BJ (cell line): ENCODE data around the gene PRKCE. TPM values are rescaled to one million over a fixed set of nuclear protein-coding genes. Genes with fewer than 3 reads are reported as not detected.

ENCODE experiments used
- CTCF ChIA-PET: fragments of 350-600 bp; formaldehyde crosslinking; extraction: SDS; loops from one replicate; lab custom pipeline; 2021; ENCODE audit warnings: antibody characterized with exemption, inconsistent platforms; lab: Yijun Ruan, JAX
- POLR2A ChIA-PET: fragments of 300-600 bp; sonication (Branson Sonifier 250); formaldehyde crosslinking; extraction: SDS; loops from one replicate; lab custom pipeline; 2021; ENCODE audit warnings: antibody characterized with exemption; lab: Charles Lee
- DNase-seq: peaks from one replicate; pipeline ENCODE4 v3.0.0-alpha.2; 2011; ENCODE audit warnings: low read depth
- H3K27me3 ChIP-seq: 2 replicates; pipeline ENCODE4 v1.6.0; 2011; ENCODE audit warnings: low read length; ENCODE audit not compliant: control insufficient read depth, insufficient read depth
- H3K36me3 ChIP-seq: 2 replicates; pipeline ENCODE4 v1.5.1; 2011; ENCODE audit warnings: low read length; ENCODE audit not compliant: control insufficient read depth, insufficient read depth
- H3K4me3 ChIP-seq: 2 replicates; pipeline ENCODE4 v1.5.1; 2011; ENCODE audit warnings: low read depth, mild to moderate bottlenecking, control low read depth, low read length
- polyA plus RNA-seq: library from polyadenylated mRNA; depleted of rRNA; stranded (reverse); fragments of >200 nt; gene quantifications from 2 replicates; pipeline ENCODE4 v1.2.3, GENCODE V29; 2011
- TF ChIP-seq, protein P1 (sequence below): IDR thresholded peaks from 2 replicates; pipeline ENCODE4 v1.5.1; 2011; ENCODE audit warnings: low read depth, mild to moderate bottlenecking, control low read depth, inconsistent platforms, low read length, moderate library complexity; ENCODE audit not compliant: insufficient read depth

Gene PRKCE
- polyA plus RNA-seq, 1 experiment, result 19.7 TPM

DNA sequence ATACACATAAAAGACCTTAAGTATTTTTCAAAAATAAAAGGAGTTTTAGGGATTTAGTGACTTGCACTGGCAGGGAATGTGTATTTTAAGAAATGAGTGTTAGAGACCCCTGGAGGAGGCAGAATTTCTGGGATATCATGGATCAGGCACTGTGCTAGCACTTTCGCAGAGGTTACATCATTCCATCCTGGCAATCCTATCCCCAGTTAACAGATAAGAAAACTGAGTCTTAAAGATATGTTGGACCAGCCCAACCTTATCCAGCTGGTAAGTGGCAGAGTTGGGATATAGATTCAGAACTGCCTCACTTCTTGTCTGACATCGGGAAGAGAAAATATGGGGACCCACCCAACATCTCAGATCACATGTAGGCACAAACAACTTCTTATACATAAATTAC, 485.5 kb downstream of the PRKCE start:
- ChIA-PET CTCF (no interaction called here), POLR2A (no interaction called here)
- Histone ChIP-seq H3K36me3 (no peaks in the 10 kb centered on the region), H3K4me3 (no peak overlapping the region), H3K27me3 (no peaks in the 10 kb centered on the region)
- TF ChIP-seq, protein P1, sequence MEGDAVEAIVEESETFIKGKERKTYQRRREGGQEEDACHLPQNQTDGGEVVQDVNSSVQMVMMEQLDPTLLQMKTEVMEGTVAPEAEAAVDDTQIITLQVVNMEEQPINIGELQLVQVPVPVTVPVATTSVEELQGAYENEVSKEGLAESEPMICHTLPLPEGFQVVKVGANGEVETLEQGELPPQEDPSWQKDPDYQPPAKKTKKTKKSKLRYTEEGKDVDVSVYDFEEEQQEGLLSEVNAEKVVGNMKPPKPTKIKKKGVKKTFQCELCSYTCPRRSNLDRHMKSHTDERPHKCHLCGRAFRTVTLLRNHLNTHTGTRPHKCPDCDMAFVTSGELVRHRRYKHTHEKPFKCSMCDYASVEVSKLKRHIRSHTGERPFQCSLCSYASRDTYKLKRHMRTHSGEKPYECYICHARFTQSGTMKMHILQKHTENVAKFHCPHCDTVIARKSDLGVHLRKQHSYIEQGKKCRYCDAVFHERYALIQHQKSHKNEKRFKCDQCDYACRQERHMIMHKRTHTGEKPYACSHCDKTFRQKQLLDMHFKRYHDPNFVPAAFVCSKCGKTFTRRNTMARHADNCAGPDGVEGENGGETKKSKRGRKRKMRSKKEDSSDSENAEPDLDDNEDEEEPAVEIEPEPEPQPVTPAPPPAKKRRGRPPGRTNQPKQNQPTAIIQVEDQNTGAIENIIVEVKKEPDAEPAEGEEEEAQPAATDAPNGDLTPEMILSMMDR, result no peak
- DNase-seq, result no peak

DNA sequence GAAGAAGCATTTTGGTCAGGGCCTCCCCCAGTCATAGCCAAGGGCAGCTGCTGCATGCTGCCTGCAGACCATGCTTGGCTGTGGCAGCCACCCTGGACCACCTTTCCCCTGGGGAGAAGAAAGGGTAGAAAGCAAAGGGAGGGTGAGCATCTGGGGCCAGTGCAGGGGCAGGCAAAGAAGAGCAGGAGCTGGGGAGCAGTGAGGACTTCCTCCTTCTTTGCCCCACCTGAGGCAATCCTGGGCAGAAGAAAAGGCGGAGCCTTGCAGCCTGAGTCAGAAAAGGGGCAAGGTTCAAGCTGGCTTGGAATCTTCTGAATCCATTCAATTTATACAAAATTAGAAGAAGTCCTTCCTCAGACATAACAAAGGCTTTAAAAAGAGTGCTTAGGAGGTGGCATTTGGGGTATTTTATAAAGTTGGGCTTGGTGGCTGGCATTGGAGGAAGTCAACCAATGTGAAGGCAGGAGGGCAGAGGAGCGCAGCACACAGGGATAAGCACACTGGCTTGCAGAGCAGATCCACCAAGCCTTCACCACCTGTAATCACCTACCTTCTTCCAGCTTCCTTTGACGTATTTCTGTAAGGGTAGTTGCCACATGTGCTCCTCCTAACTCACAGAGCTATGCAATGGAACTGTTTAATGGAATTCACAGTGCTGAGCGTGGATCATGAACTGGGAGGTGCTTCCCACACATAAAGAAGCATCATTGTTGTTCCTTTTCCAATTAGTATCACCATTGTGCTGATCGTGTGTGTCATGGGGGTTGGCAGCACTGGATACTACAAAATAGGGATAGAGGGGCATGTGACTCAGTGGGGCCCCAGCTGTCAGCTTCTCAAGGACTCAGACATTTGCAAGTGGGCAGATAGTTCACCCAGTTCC, 491.3 kb downstream of the PRKCE start:
- TF ChIP-seq, protein P1, result no peak
- ChIA-PET POLR2A (no interaction called here), CTCF (no interaction called here)
- H3K27me3 ChIP-seq, result no peaks in the 10 kb centered on the region
- no peak for DNase-seq
- H3K36me3 ChIP-seq, result no peaks in the 10 kb centered on the region
- no peak overlapping the region for H3K4me3 ChIP-seq

DNA sequence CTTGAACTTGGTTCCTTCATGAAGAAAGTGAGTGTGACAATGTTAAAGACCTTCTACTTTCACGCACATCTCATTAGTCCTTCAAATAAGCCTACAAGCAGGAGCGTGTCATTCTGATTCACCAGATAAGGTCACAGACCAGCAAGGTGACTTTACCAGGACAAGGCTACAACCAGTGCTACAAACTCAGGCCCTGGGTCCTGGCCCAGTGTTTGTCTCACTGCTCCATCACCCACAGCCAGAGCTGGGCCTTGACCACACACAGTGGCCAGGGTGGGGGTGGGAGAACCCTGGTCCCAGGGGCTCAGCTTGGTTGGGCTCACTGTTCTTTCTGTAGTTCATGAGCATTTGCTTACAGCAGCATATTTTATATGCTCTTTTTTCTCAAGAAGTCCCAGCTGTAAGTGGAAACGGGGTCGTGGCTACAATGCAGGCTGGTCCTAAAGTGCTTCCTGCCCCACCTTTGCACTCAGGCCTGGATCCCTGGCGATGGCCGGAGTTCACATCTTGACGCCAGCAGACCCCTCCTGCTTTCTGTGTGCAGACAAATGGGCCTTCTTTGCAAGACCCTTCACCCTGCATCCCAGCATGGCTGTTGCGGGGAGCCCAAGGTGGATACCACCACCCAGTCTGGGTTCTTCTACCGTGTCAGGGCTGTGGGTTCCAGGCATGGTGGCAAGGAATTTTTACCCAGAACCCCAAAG, 492.1 kb downstream of the PRKCE start:
- TF ChIP-seq, protein P1, result no peak
- Histone ChIP-seq H3K4me3 (no peak overlapping the region), H3K27me3 (no peaks in the 10 kb centered on the region), H3K36me3 (no peaks in the 10 kb centered on the region)
- ChIA-PET CTCF (interaction anchor here (1.1 kb wide), 1 partner anchor 8 kb away, joined by 3 read pairs; no protein-coding TSS in a partner anchor), POLR2A (no interaction called here)
- no peak for DNase-seq

DNA sequence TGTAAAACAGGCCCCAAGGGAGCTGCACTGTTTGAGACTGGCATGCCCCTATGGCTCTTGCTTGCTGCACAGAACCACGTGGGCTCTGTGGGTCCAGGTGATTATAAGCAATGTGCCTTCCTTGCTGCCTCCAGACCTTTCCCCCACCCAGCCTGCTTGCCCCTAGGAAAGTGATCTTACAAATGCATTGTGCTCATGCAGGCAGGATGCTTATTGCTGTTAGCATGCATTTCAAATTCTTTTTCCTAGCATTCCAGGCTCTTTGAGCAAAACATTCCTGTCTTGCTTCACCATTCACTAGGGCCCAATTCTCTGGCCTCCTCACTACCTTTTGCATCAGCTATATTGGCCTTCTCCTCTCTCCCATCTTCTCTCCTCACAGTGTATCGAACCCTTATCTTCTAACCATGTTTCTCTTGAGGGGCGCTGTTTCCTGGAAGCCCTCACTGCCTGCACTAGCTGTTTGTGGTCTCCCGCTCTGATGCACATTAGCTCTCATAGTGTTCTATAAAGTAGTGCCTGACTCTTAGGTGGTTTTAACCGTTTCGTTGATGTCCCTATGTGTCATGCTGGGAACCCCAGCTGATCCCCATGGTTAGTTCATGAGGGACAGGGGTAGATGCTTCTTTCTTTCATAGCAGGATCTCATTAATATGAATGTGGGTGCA, 492.8 kb downstream of the PRKCE start:
- no peak for DNase-seq
- ChIA-PET CTCF (interaction anchor here (1.1 to 1.2 kb wide), 2 partner anchors 9 to 28 kb away, joined by 3 read pairs; no protein-coding TSS in a partner anchor), POLR2A (no interaction called here)
- H3K4me3 ChIP-seq, result no peak overlapping the region
- H3K27me3 ChIP-seq, result no peaks in the 10 kb centered on the region
- H3K36me3 ChIP-seq, result no peaks in the 10 kb centered on the region
- TF ChIP-seq, protein P1, result no peak
